PC-9 (cell line): Measurements from ENCODE around the gene RIN1.

Experiments
- CTCF ChIP-seq: fragments of 200-600 bp; sonication (generic); conservative IDR thresholded peaks from 2 replicates; pipeline ENCODE4 v1.6.1; 2017; ENCODE audit warnings: mixed run types, antibody characterized with exemption, mild to moderate bottlenecking, moderate library complexity
- EZH2 ChIP-seq: fragments of 200-600 bp; sonication (generic); IDR thresholded peaks from 2 replicates; pipeline ENCODE4 v1.8.0; 2017; ENCODE audit warnings: antibody characterized with exemption, low read depth

- TF ChIP-seq CTCF (no peak), EZH2 (no peak)
Measured at GRCh38 chr11:66315498-66315885, 20.7 kb downstream of the RIN1 start.
